HEK293T (cell line): ENCODE measurements around the gene FBXL7.

Source experiments
- CTCF ChIA-PET: fragments of 350-600 bp; formaldehyde crosslinking; extraction: SDS; loops from one replicate; lab custom pipeline; 2021; ENCODE audit warnings: antibody characterized with exemption, inconsistent platforms; lab: Yijun Ruan, JAX
- POLR2A ChIA-PET: fragments of 350-600 bp; formaldehyde crosslinking; extraction: SDS; loops from one replicate; lab custom pipeline; 2020; ENCODE audit warnings: antibody characterized with exemption, inconsistent platforms; lab: Yijun Ruan, JAX
- DNase-seq: peaks from one replicate; pipeline ENCODE4 v3.0.0; 2012; ENCODE audit warnings: mixed read lengths; ENCODE audit errors: extremely low spot score
- ARNT ChIP-seq: fragments of 450-650 bp; IDR thresholded peaks from 2 replicates; pipeline ENCODE4 v1.6.1; 2017; ENCODE audit warnings: mild to moderate bottlenecking
- BHLHE40 ChIP-seq: fragments of 450-650 bp; IDR thresholded peaks from 2 replicates; pipeline ENCODE4 v1.6.1; 2016; ENCODE audit warnings: mild to moderate bottlenecking, moderate library complexity, borderline replicate concordance
- CTBP1 ChIP-seq: fragments of 450-650 bp; IDR thresholded peaks from 2 replicates; pipeline ENCODE4 v1.6.1; 2016; ENCODE audit warnings: borderline replicate concordance
- ELF4 ChIP-seq: fragments of 450-650 bp; IDR thresholded peaks from 2 replicates; pipeline ENCODE4 v1.6.1; 2017; ENCODE audit warnings: antibody characterized with exemption
- FOXA1 ChIP-seq: fragments of 450-650 bp; IDR thresholded peaks from 2 replicates; pipeline ENCODE4 v1.6.1; 2016; ENCODE audit warnings: mild to moderate bottlenecking
- FOXK2 ChIP-seq: fragments of 450-650 bp; IDR thresholded peaks from 2 replicates; pipeline ENCODE4 v1.6.1; 2016; ENCODE audit warnings: mild to moderate bottlenecking
- FOXM1 ChIP-seq: fragments of 450-650 bp; IDR thresholded peaks from 2 replicates; pipeline ENCODE4 v1.6.1; 2017; ENCODE audit warnings: mild to moderate bottlenecking, borderline replicate concordance
- HDGF ChIP-seq: fragments of 450-650 bp; IDR thresholded peaks from 2 replicates; pipeline ENCODE4 v1.6.1; 2017; ENCODE audit warnings: antibody characterized with exemption, borderline replicate concordance
- L3MBTL2 ChIP-seq: fragments of 450-650 bp; conservative IDR thresholded peaks from 2 replicates; pipeline ENCODE4 v1.6.1; 2016; ENCODE audit warnings: mild to moderate bottlenecking
- LEF1 ChIP-seq: fragments of 450-650 bp; IDR thresholded peaks from 2 replicates; pipeline ENCODE4 v1.6.1; 2017; ENCODE audit warnings: mild to moderate bottlenecking, borderline replicate concordance
- NFRKB ChIP-seq: fragments of 450-650 bp; IDR thresholded peaks from 2 replicates; pipeline ENCODE4 v1.6.1; 2016; ENCODE audit warnings: mild to moderate bottlenecking, moderate library complexity
- SP1 ChIP-seq: fragments of 450-650 bp; IDR thresholded peaks from 2 replicates; pipeline ENCODE4 v1.6.1; 2017
- SUZ12 ChIP-seq: fragments of 450-650 bp; IDR thresholded peaks from 2 replicates; pipeline ENCODE4 v1.6.1; 2016; ENCODE audit warnings: mild to moderate bottlenecking
- TARDBP ChIP-seq: fragments of 450-650 bp; IDR thresholded peaks from 2 replicates; pipeline ENCODE4 v1.6.1; 2016
- ZNF384 ChIP-seq: fragments of 450-650 bp; IDR thresholded peaks from 2 replicates; pipeline ENCODE4 v1.6.1; 2016
- TF ChIP-seq, protein P1 (sequence below): fragments of 450-650 bp; IDR thresholded peaks from 2 replicates; pipeline ENCODE4 v1.6.1; 2016

The FBXL7 gene

DNA sequence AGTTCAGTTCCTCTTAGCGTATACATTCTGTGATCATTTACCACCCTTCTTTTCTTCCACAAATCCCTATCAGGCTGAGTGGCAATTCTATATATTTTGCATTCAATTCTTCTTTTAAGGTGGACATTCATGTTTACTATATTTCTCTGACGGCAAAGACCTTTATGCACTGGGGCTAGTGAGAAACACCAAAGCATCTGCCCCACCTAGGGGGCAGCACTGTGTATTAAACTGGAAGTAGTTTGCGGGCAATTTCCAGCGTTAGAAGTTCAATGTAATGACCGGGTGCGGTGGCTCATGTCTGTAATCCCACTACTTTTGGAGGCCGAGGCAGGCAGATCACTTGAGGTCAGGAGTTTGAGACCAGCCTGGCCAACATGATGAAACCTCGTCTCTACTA, 27.9 kb upstream of the FBXL7 start:
- POLR2A ChIA-PET: no interaction called here
- DNase-seq: no peak
- CTCF ChIA-PET: no interaction called here
- TF ChIP-seq ARNT (no peak), ZNF384 (no peak), HDGF (no peak), SUZ12 (no peak), FOXA1 (no peak), SP1 (no peak), NFRKB (no peak), L3MBTL2 (no peak), CTBP1 (no peak), TARDBP (no peak), FOXK2 (no peak), ELF4 (no peak), LEF1 (no peak), FOXM1 (no peak), BHLHE40 (no peak)
- TF ChIP-seq, protein P1, sequence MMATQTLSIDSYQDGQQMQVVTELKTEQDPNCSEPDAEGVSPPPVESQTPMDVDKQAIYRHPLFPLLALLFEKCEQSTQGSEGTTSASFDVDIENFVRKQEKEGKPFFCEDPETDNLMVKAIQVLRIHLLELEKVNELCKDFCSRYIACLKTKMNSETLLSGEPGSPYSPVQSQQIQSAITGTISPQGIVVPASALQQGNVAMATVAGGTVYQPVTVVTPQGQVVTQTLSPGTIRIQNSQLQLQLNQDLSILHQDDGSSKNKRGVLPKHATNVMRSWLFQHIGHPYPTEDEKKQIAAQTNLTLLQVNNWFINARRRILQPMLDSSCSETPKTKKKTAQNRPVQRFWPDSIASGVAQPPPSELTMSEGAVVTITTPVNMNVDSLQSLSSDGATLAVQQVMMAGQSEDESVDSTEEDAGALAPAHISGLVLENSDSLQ: no peak

DNA sequence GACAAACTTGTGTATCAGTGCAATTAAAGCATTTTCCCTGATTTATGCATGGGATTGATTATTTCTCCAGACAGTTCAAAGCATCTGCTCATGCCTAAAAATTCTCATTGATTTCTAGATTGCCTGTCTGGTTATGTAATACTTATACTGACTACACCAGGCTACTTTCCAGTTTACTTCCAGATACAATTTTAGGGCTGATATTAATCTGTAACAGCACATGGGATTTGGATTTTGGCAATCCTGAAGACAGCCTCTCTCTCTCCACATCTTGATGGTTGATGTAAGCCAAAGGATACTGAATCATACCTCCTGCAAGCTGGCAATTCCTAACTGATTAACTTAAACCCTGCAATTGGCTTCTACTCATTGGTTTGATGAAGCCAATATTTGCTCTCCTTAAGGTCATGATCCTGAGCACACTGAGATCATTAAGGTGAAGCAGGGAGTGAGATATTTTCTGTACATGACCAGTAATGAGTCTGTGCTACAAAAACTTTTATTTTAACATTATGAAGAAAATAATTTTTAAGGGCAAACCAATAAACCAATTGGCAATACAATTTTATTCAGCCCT, 25.7 kb upstream of the FBXL7 start:
- DNase-seq: no peak
- CTCF ChIA-PET: no interaction called here
- POLR2A ChIA-PET: no interaction called here
- TF ChIP-seq BHLHE40 (no peak), ELF4 (no peak), NFRKB (no peak), LEF1 (no peak), ARNT (no peak), SP1 (no peak), FOXA1 (no peak)

DNA sequence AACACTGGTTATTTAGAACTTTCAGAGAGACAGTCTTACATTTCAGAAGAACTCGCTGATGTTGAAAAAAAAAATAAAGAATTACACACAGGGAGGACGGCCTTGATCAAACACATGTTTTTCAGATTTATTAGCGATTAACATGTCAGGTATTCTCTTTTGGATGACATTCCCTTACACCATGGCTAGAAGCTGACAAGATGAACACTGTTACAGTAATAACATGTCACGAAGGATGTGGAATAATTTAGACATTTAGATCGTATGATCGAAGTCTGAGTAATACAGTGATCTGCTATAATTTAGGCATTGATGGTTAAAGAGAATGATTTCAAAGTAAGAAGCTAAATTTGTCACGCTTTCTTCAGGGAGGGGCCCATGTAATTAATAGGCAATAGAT, 24.6 kb upstream of the FBXL7 start:
- TF ChIP-seq ZNF384 (no peak), HDGF (no peak), SP1 (no peak), FOXM1 (no peak), L3MBTL2 (no peak), ELF4 (no peak), ARNT (no peak)
- DNase-seq: no peak
- ChIA-PET POLR2A (no interaction called here), CTCF (no interaction called here)

DNA sequence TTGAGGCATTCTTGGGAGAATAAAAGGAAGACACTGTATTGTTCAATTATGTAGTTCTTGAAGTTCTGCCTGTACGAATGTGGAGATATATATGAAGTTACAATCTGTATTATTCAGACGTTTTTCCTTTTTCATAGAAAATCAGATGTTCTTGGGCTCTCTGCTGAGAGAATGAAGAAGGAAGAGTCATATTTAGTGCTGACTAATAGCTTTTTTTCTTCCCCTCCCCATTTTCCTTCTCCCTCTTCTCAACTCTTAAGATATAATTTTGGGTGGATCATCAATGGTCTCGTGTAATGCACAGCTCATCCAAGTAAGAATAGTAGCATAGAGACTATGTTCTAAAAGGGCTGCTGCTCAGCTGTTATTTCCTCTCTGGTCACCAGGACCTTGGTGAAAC, 23.0 kb upstream of the FBXL7 start:
- POLR2A ChIA-PET: no interaction called here
- DNase-seq: no peak
- CTCF ChIA-PET: no interaction called here
- TF ChIP-seq FOXM1 (no peak), ELF4 (no peak), TARDBP (no peak), FOXA1 (no peak), ARNT (no peak), NFRKB (no peak), LEF1 (no peak)

DNA sequence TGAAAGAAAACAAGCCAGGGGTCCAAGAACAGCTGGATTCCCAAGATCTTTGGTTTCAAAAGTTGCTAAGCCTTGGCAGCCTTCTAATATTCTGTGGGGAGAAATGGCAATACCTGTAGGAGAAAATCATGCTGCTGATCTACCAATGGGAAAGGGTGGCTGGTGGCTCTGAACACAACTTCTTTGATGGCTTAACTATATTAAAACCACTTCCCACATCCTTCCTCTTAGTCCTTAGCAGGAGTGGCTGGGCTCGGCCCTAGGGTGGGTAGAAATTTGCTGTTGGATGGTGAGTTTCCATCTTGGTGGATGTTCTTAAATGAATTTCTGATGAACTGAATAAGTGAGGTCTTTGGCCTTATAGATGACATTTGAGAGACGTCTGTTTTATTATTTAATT, 19.5 kb upstream of the FBXL7 start:
- POLR2A ChIA-PET: no interaction called here
- no peak for DNase-seq
- TF ChIP-seq FOXK2 (no peak), CTBP1 (no peak), ARNT (no peak)
- CTCF ChIA-PET: no interaction called here

DNA sequence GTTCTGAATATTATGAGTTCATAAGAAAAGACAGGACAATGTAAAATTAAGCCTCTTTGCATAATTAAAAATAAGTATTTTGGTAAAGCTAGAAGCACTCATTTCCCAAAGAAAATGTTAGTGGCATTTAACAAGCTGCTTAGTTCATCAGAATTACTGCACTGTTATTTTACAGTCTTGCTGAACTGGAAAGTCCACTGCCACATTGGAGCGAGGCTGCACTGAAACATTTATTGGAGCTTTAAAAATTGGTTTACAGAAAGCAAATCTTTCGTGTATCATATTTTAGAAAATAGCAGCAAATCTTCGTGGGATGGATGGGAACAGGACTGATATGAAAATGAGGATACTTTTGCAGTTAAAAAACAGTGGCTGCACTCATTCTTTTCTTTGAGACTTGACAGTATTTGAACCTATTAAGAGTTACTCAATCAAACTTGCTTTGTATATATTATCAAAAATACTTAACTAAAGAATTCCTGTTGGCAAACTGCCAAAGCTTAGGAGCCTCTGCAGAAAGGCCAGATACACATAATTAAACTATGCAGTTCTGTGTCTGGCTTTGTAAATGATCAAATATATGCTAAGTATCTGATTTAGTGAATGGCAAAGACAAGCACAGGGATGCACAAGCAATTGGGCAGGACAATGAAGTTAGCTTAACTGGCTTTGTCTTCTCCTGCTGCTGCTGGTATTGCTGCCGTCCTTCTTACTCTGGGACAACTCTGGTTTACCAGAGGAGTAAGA, 16.5 kb upstream of the FBXL7 start:
- TF ChIP-seq FOXM1 (no peak), SP1 (no peak), ELF4 (no peak), ARNT (no peak)
- ChIA-PET POLR2A (no interaction called here), CTCF (no interaction called here)
- DNase-seq: no peak

DNA sequence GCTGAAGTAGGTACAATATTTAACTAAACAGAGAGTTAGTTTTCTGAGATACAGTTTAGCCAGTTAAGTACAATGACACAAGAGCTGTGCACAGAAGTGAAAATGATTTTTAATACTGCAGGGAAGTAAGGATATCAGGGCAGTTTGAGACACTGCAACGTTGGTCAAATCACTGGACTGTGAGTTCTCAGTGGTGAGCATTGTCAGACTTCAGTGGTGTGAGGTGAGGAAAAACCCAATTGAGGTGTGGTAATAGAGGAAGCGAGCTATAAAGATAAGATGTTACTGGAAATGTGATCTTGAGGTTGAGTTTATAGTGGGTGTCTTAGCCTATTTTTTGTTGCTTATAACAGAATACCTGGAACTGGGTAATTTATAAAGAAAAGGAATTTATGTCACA, 12.8 kb upstream of the FBXL7 start:
- ChIA-PET POLR2A (no interaction called here), CTCF (no interaction called here)
- TF ChIP-seq ELF4: no peak
- no peak for DNase-seq

DNA sequence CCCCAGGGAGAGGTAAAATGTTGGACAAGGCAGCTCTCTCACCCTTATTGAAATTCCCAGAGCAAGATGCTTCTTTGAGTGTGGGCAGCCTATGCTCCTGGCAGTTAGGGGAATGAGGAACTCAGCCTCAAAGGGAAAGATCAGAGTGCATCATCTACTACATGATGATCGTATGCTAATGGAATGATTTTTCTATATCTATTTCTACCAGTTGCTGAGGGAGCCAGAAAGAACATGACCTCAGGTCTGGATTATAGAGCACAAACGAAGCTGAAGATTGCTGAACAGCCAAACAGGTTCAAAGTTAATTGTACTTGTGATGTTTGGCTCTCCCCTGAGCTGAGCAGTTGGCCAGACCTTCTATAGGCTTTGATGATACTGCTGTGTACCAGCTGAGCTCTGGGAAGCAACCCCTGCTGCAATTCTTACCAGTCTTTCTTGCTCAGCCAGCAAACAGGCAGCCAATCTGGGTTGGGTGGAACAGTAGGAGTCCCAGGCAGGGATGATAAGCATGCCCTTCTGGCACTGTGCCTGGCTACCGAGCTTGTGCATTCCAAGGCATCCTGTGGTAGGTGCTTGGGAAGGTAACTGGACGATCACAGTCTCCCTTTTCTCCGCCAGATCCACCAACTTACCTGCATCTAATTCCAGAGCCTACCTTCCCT, 10.3 kb upstream of the FBXL7 start:
- ChIA-PET POLR2A (no interaction called here), CTCF (no interaction called here)
- no peak for DNase-seq
- TF ChIP-seq FOXK2: no peak
- TF ChIP-seq, protein P1: no peak
- TF ChIP-seq ELF4: no peak
- no peak for TF ChIP-seq ZNF384
- no peak for TF ChIP-seq SP1
- TF ChIP-seq BHLHE40: no peak
- no peak for TF ChIP-seq NFRKB
- TF ChIP-seq FOXM1: no peak
- no peak for TF ChIP-seq L3MBTL2
- no peak for TF ChIP-seq FOXA1
- TF ChIP-seq TARDBP: no peak
- TF ChIP-seq LEF1: no peak
- no peak for TF ChIP-seq SUZ12
- TF ChIP-seq CTBP1: no peak
- TF ChIP-seq ARNT: no peak
- TF ChIP-seq HDGF: no peak
